Measurements from ENCODE around the gene BDKRB1.

The BDKRB1 gene

DNA sequence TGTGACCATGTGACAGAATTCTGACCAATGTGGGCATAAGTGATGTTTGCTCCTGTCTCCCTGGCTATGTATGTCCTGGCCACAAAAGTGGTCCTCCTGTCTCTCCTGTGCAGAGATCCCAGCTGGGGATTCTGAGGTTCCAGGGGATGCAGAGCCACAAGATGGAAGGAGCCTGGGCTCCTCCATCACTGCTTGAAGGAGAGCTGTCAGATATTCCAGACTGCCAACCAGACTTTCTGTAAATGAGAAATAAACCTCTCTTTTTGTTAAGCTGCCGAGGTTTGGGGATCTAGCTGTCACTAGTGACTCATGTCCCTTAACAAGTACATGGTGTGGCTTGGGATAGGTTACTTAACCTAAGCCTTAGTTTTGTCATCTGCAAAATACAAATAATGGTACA lies 21.9 kb downstream of the BDKRB1 start:
- no CpG with 5 or more reads among the region's 1 CpG for WGBS, 2 donors (ENCODE audit: extremely low coverage in 2 of 2, insufficient read length in 2 of 2, insufficient replicate concordance in 1 of 2)
- H2AK5ac ChIP-seq (ENCODE audit: low read depth, low read length): no peak overlapping the region
- H3K9ac ChIP-seq (ENCODE audit: low read depth, low read length, poor library complexity): no peak overlapping the region

GRCh38 chr14:96279564-96279963 lies 23.6 kb downstream of the BDKRB1 start:
- no peak overlapping the region for H3K14ac ChIP-seq (ENCODE audit: low read length)
- peaks cover 3 to 12% of the 10 kb centered on the region in 2 donors for H3K9me3 ChIP-seq (replicated peaks in 1 of 2; ENCODE audit: control insufficient read depth in 2 of 2, insufficient read depth in 1 of 2, low read depth in 1 of 2, low read length in 2 of 2)
- H3K27ac ChIP-seq (replicated peaks; ENCODE audit: low read length): no peak overlapping the region
- no peaks in the 10 kb centered on the region for H3K79me1 ChIP-seq (ENCODE audit: low read depth, low read length)
- DNase-seq (ENCODE audit: low spot score): no peak
- H3K4me2 ChIP-seq (ENCODE audit: insufficient read depth, low read length, poor library complexity, severe bottlenecking): no peak overlapping the region
- no peak overlapping the region for H2AFZ ChIP-seq (ENCODE audit: low read length)
- peaks cover 6 to 22% of the 10 kb centered on the region in 2 donors for H3K4me1 ChIP-seq (ENCODE audit: control insufficient read depth in 2 of 2, insufficient read depth in 1 of 2, low read depth in 1 of 2, low read length in 2 of 2)
- H3K23ac ChIP-seq (ENCODE audit: low read depth, low read length, poor library complexity): no peak overlapping the region
- H3K18ac ChIP-seq (ENCODE audit: low read length): no peak overlapping the region
- peaks cover 0 to 3% (median 0%) of the 10 kb centered on the region in 3 experiments for H3K27me3 ChIP-seq (ENCODE audit: control insufficient read depth in 3 of 3, insufficient read depth in 3 of 3, low read depth in 1 of 3, low read length in 3 of 3)
- H4K91ac ChIP-seq (ENCODE audit: low read depth, low read length, poor library complexity): no peak overlapping the region
- no CpG with 5 or more reads among the region's 8 CpGs for WGBS, 2 donors (ENCODE audit: extremely low coverage in 2 of 2, insufficient read length in 2 of 2, insufficient replicate concordance in 1 of 2)
- H3K36me3 ChIP-seq (replicated peaks in 1 of 2; ENCODE audit: control insufficient read depth in 2 of 2, insufficient read depth in 2 of 2, low read length in 2 of 2): peaks cover 5 to 8% of the 10 kb centered on the region in 2 donors
- no peak overlapping the region for H2AK5ac ChIP-seq (ENCODE audit: low read depth, low read length)
- no peak overlapping the region for H4K8ac ChIP-seq (ENCODE audit: low read depth, low read length)
- H2BK120ac ChIP-seq (ENCODE audit: low read depth, low read length): no peak overlapping the region
- H2BK12ac ChIP-seq (ENCODE audit: low read length): no peak overlapping the region
- H3K4ac ChIP-seq (ENCODE audit: low read length): no peak overlapping the region
- H3K4me3 ChIP-seq (ENCODE audit: low read length in 2 of 2): no peak overlapping the region
- H2BK5ac ChIP-seq (ENCODE audit: low read length): no peak overlapping the region
- H3K9ac ChIP-seq (ENCODE audit: low read depth, low read length, poor library complexity): no peak overlapping the region
- no peak overlapping the region for H2BK15ac ChIP-seq (ENCODE audit: low read length)

More for the DNA sequence above, 21.9 kb downstream of the BDKRB1 start:
- no peak overlapping the region for H2BK120ac ChIP-seq (ENCODE audit: low read depth, low read length)
- peak overlapping the region; percentile 49 for H4K8ac ChIP-seq (ENCODE audit: low read depth, low read length)
- no peak overlapping the region for H3K18ac ChIP-seq (ENCODE audit: low read length)
- no peak overlapping the region for H2AFZ ChIP-seq (ENCODE audit: low read length)
- peaks cover 3 to 16% of the 10 kb centered on the region in 2 donors for H3K4me1 ChIP-seq (ENCODE audit: control insufficient read depth in 2 of 2, insufficient read depth in 1 of 2, low read depth in 1 of 2, low read length in 2 of 2)
- DNase-seq (ENCODE audit: low spot score): no peak
- no peak overlapping the region for H3K23ac ChIP-seq (ENCODE audit: low read depth, low read length, poor library complexity)
- no peaks in the 10 kb centered on the region for H3K79me1 ChIP-seq (ENCODE audit: low read depth, low read length)
- no peak overlapping the region for H3K27ac ChIP-seq (replicated peaks; ENCODE audit: low read length)
- H4K91ac ChIP-seq (ENCODE audit: low read depth, low read length, poor library complexity): no peak overlapping the region
- H2BK15ac ChIP-seq (ENCODE audit: low read length): no peak overlapping the region
- H2BK12ac ChIP-seq (ENCODE audit: low read length): no peak overlapping the region
- no peaks in the 10 kb centered on the region for H3K36me3 ChIP-seq (replicated peaks in 1 of 2; ENCODE audit: control insufficient read depth in 2 of 2, insufficient read depth in 2 of 2, low read length in 2 of 2)
- H3K27me3 ChIP-seq (ENCODE audit: control insufficient read depth in 3 of 3, insufficient read depth in 3 of 3, low read depth in 1 of 3, low read length in 3 of 3): peaks cover 0 to 4% (median 0%) of the 10 kb centered on the region in 3 experiments
- peak overlapping the region in 1 of 2 donors; percentile 7 for H3K4me3 ChIP-seq (ENCODE audit: low read length in 2 of 2)
- H3K9me3 ChIP-seq (replicated peaks in 1 of 2; ENCODE audit: control insufficient read depth in 2 of 2, insufficient read depth in 1 of 2, low read depth in 1 of 2, low read length in 2 of 2): peaks cover 3 to 15% of the 10 kb centered on the region in 2 donors
- H3K4me2 ChIP-seq (ENCODE audit: insufficient read depth, low read length, poor library complexity, severe bottlenecking): no peak overlapping the region
- no peak overlapping the region for H3K14ac ChIP-seq (ENCODE audit: low read length)
- no peak overlapping the region for H3K4ac ChIP-seq (ENCODE audit: low read length)
- H2BK5ac ChIP-seq (ENCODE audit: low read length): no peak overlapping the region

- Histone ChIP-seq H3K18ac (ENCODE audit: low read length) (no peak overlapping the region), H3K27me3 (ENCODE audit: control insufficient read depth in 3 of 3, insufficient read depth in 3 of 3, low read depth in 1 of 3, low read length in 3 of 3) (no peaks in the 10 kb centered on the region), H2BK15ac (ENCODE audit: low read length) (no peak overlapping the region), H2AK5ac (ENCODE audit: low read depth, low read length) (no peak overlapping the region), H2BK12ac (ENCODE audit: low read length) (no peak overlapping the region), H3K79me1 (ENCODE audit: low read depth, low read length) (no peaks in the 10 kb centered on the region), H3K4me3 (ENCODE audit: low read length in 2 of 2) (no peak overlapping the region), H4K8ac (ENCODE audit: low read depth, low read length) (no peak overlapping the region), H3K14ac (ENCODE audit: low read length) (no peak overlapping the region), H2AFZ (ENCODE audit: low read length) (no peak overlapping the region), H3K36me3 (replicated peaks in 1 of 2; ENCODE audit: control insufficient read depth in 2 of 2, insufficient read depth in 2 of 2, low read length in 2 of 2) (peaks cover 5 to 13% of the 10 kb centered on the region in 2 donors), H2BK5ac (ENCODE audit: low read length) (no peak overlapping the region), H3K23ac (ENCODE audit: low read depth, low read length, poor library complexity) (no peak overlapping the region), H3K4me2 (ENCODE audit: insufficient read depth, low read length, poor library complexity, severe bottlenecking) (no peak overlapping the region), H3K9me3 (replicated peaks in 1 of 2; ENCODE audit: control insufficient read depth in 2 of 2, insufficient read depth in 1 of 2, low read depth in 1 of 2, low read length in 2 of 2) (peaks cover 3 to 12% of the 10 kb centered on the region in 2 donors), H2BK120ac (ENCODE audit: low read depth, low read length) (no peak overlapping the region), H3K4me1 (ENCODE audit: control insufficient read depth in 2 of 2, insufficient read depth in 1 of 2, low read depth in 1 of 2, low read length in 2 of 2) (peaks cover 6 to 22% of the 10 kb centered on the region in 2 donors), H3K9ac (ENCODE audit: low read depth, low read length, poor library complexity) (no peak overlapping the region), H3K4ac (ENCODE audit: low read length) (no peak overlapping the region), H4K91ac (ENCODE audit: low read depth, low read length, poor library complexity) (no peak overlapping the region), H3K27ac (replicated peaks; ENCODE audit: low read length) (no peak overlapping the region)
- no CpG with 5 or more reads among the region's 2 CpGs for WGBS, 2 donors (ENCODE audit: extremely low coverage in 2 of 2, insufficient read length in 2 of 2, insufficient replicate concordance in 1 of 2)
- no peak for DNase-seq (ENCODE audit: low spot score)
Observed at GRCh38 chr14:96280104-96280503, 24.1 kb downstream of the BDKRB1 start.

GRCh38 chr14:96281486-96281885 lies 25.5 kb downstream of the BDKRB1 start:
- H3K4me1 ChIP-seq (ENCODE audit: control insufficient read depth in 2 of 2, insufficient read depth in 1 of 2, low read depth in 1 of 2, low read length in 2 of 2): peaks cover 6 to 22% of the 10 kb centered on the region in 2 donors
- H2AFZ ChIP-seq (ENCODE audit: low read length): no peak overlapping the region
- H3K9me3 ChIP-seq (replicated peaks in 1 of 2; ENCODE audit: control insufficient read depth in 2 of 2, insufficient read depth in 1 of 2, low read depth in 1 of 2, low read length in 2 of 2): peaks cover 3 to 12% of the 10 kb centered on the region in 2 donors
- H3K4me3 ChIP-seq (ENCODE audit: low read length in 2 of 2): no peak overlapping the region
- no peak overlapping the region for H3K9ac ChIP-seq (ENCODE audit: low read depth, low read length, poor library complexity)
- H3K23ac ChIP-seq (ENCODE audit: low read depth, low read length, poor library complexity): no peak overlapping the region
- no peak overlapping the region for H3K4me2 ChIP-seq (ENCODE audit: insufficient read depth, low read length, poor library complexity, severe bottlenecking)
- no peak overlapping the region for H4K91ac ChIP-seq (ENCODE audit: low read depth, low read length, poor library complexity)
- no peak overlapping the region for H2BK120ac ChIP-seq (ENCODE audit: low read depth, low read length)
- no CpG with 5 or more reads among the region's 4 CpGs for WGBS, 2 donors (ENCODE audit: extremely low coverage in 2 of 2, insufficient read length in 2 of 2, insufficient replicate concordance in 1 of 2)
- H3K14ac ChIP-seq (ENCODE audit: low read length): no peak overlapping the region
- no peak overlapping the region for H2AK5ac ChIP-seq (ENCODE audit: low read depth, low read length)
- no peak overlapping the region for H3K27ac ChIP-seq (replicated peaks; ENCODE audit: low read length)
- no peak overlapping the region for H2BK15ac ChIP-seq (ENCODE audit: low read length)
- no peak overlapping the region for H2BK5ac ChIP-seq (ENCODE audit: low read length)
- H3K36me3 ChIP-seq (replicated peaks in 1 of 2; ENCODE audit: control insufficient read depth in 2 of 2, insufficient read depth in 2 of 2, low read length in 2 of 2): peaks cover 9 to 24% of the 10 kb centered on the region in 2 donors
- no peaks in the 10 kb centered on the region for H3K27me3 ChIP-seq (ENCODE audit: control insufficient read depth in 3 of 3, insufficient read depth in 3 of 3, low read depth in 1 of 3, low read length in 3 of 3)
- H3K18ac ChIP-seq (ENCODE audit: low read length): no peak overlapping the region
- no peak overlapping the region for H3K4ac ChIP-seq (ENCODE audit: low read length)
- H4K8ac ChIP-seq (ENCODE audit: low read depth, low read length): no peak overlapping the region
- DNase-seq (ENCODE audit: low spot score): no peak
- H2BK12ac ChIP-seq (ENCODE audit: low read length): no peak overlapping the region
- H3K79me1 ChIP-seq (ENCODE audit: low read depth, low read length): no peaks in the 10 kb centered on the region
